Measurements from ENCODE around the gene GPR108.
"Not testable (repeated sequence)": the region's sequence is repeated elsewhere in the genome, so short reads cannot be mapped to it uniquely, and the experiment has no call there.

The GPR108 gene

DNA sequence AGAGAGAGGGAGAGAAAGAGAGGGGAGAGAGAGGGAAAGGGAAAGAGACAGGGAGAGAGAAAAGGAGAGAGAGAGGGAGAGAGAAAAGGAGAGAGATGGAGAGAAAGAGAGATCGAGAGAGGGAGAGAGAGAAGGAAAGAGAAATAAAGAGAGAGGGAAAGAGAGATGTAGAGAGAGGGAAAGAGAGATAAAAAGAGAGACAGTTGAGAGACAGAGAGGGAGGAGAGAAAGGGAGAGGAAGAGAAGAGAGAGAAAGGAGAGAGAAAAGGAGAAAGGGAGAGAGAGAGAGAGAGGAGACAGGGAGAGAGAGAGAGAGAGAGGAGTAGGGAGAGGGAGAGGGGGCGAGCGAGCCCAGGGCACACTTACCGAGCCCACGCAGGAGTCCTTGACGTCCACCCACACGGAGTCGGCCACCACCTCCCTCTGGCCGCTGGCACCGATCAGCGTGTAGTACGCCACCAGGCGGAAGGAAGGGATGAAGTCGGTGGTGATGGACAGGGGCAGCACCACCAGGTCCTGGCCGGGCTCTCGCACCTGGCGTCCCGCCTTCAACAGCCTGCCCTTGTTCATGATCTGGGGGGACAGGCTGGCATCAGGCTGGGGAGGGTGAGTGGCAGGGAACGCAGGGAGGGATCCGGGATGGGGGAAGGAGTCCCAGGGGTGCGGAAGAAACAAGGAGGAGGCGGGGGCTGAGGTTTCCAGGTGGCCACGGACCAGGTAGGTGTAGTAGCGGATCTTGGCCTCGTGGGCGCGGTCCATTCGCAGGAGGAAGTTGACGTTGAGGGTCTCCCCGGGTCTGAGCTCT lies 26.9 kb downstream of the GPR108 start:
- no peak for DNase-seq (ENCODE audit: extremely low spot score)
- POLR2A ChIA-PET = no interaction called here
- CTCF ChIA-PET = interaction anchor here (0.5 kb wide), 1 partner anchor 630 kb away, joined by 3 read pairs; no protein-coding TSS in a partner anchor
- no peak for TF ChIP-seq SUZ12 (IDR thresholded peaks at IDR 0.05)
- TF ChIP-seq TARDBP (IDR thresholded peaks at IDR 0.05) = peak; percentile 36; the same call in 1 of the 2 replicates
- TF ChIP-seq, protein P1, sequence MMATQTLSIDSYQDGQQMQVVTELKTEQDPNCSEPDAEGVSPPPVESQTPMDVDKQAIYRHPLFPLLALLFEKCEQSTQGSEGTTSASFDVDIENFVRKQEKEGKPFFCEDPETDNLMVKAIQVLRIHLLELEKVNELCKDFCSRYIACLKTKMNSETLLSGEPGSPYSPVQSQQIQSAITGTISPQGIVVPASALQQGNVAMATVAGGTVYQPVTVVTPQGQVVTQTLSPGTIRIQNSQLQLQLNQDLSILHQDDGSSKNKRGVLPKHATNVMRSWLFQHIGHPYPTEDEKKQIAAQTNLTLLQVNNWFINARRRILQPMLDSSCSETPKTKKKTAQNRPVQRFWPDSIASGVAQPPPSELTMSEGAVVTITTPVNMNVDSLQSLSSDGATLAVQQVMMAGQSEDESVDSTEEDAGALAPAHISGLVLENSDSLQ (IDR thresholded peaks at IDR 0.05) = peak; percentile 59; the same call in 1 of the 2 replicates

DNA sequence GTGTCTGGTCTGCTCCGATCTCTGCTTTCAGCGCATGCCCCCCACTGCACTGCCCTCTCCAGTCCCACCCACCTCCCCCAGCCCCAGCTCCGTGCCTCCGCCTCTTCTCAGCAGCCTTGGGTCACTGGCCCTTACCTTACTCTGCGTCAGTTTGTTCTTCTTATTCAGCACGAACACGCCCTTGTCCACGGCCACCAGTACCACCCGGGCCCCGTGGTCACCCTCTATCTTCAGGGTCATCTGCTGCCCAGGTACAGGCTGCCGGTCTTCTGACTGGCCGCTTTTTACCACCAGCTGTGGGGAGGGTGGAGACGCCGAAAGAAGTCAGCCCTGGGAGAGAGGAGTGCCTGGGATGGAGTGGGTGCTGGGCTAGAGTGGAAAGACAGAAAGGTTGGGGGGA lies 27.8 kb downstream of the GPR108 start:
- TF ChIP-seq BHLHE40 (IDR thresholded peaks at IDR 0.05; ENCODE audit: borderline replicate concordance) = no peak
- TF ChIP-seq ARNT (IDR thresholded peaks at IDR 0.05) = no peak
- TF ChIP-seq HDGF (IDR thresholded peaks at IDR 0.05; ENCODE audit: borderline replicate concordance) = no peak
- no peak for TF ChIP-seq SP1 (IDR thresholded peaks at IDR 0.05)
- no peak for TF ChIP-seq FOXK2 (IDR thresholded peaks at IDR 0.05)
- TF ChIP-seq CTBP1 (IDR thresholded peaks at IDR 0.05; ENCODE audit: borderline replicate concordance) = no peak
- ChIA-PET CTCF (no interaction called here), POLR2A (no interaction called here)
- DNase-seq (ENCODE audit: extremely low spot score) = no peak

DNA sequence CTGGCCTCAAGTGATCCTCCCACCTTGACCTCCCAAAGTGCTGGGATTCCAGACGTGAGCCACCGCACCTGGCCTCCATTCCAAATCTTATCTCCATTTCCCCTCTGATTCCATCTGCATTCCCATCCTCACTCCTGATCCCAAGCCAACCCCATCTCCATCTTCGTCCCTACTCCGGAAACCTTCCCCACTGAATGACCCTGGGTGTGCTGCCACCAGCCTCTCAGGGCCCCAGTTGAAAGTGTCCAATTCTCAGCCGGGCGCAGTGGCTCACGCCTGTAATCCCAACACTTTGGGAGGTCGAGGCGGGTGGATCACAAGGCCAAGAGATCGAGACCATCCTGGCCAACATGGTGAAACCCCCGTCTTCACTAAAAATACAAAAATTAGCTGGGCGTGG lies 28.5 kb downstream of the GPR108 start:
- CTCF ChIA-PET, POLR2A ChIA-PET: not testable (repeated sequence)

DNA sequence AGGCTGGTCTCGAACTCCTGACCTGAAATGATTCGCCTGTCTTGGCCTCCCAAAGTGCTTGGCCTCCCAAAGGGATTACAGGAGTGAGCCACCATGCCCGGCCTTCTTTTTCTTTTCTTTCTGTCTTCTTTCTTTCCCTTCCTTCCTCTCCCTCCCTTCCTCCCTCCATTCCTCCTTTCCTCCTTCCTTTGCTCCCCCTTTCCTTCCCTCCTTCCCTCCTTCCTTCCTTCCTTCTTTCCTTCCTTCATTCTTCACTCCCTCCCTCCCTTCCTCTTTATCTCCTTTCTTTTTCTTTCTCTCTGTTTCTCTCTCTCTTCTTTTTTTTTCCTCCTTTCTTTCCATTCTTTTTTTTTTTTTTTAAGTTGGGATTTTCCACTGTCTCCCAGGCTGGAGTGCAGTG lies 29.0 kb downstream of the GPR108 start:
- DNase-seq (ENCODE audit: extremely low spot score) = no peak
- POLR2A ChIA-PET = no interaction called here
- CTCF ChIA-PET = no interaction called here
- TF ChIP-seq SP1 (IDR thresholded peaks at IDR 0.05) = no peak
- TF ChIP-seq HDGF (IDR thresholded peaks at IDR 0.05; ENCODE audit: borderline replicate concordance) = no peak

More for the DNA sequence above, 28.5 kb downstream of the GPR108 start:
- not testable (repeated sequence) for DNase-seq (ENCODE audit: extremely low spot score)

DNA sequence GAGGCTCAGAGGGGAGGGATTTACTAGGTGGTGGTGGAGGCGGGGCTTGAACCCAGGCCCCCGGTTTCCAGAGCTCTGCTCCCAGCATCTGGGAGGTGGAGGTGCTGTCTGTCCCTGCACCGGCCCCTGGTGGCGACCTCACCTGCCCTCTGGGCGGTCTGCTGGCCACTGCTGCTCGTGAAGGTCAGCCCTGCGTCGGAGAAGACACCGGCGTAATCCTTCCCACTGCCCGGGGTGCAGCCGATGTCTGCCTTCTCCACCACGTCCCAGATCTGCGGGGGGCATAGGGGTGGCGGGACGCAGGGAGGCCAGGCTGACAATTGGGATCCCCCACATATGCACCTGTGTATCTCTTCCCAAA lies 29.7 kb downstream of the GPR108 start:
- POLR2A ChIA-PET = no interaction called here
- no peak for TF ChIP-seq HDGF (IDR thresholded peaks at IDR 0.05; ENCODE audit: borderline replicate concordance)
- TF ChIP-seq, protein P1 (IDR thresholded peaks at IDR 0.05) = no peak
- no peak for TF ChIP-seq BHLHE40 (IDR thresholded peaks at IDR 0.05; ENCODE audit: borderline replicate concordance)

DNA sequence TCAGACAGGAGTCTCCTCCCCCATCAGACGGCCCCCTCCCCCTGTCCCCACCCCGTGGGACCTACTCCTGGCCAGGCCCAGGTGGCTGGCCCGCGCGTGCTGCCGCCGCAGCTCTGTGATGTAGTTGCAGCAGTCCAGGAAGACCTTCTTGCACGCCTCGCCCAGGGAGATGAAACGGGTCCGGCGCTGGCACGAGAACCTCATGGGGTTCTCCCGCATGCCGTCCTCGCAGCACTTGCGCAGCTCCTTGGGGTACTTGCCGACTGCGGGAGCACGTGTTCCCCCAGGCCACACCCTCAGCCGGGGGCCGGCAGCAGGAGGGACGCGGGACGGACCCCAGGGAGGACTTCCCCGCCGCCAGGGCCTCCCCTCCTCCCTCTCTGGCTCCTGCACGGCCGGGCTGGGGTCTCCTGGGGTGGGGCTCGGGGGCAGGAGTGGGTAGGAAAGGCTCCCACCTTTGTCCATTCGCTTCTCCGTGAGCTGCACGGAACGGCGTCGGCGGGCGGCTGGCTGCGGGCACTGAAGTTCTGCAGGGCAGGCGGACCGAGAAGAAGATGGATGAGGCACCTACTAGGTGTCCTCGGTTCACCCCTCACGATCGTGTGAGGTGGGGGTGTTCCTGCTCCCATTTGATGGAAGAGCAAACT lies 30.2 kb downstream of the GPR108 start:
- CTCF ChIA-PET = no interaction called here
- no peak for TF ChIP-seq ELF4 (IDR thresholded peaks at IDR 0.05)
- no peak for TF ChIP-seq SUZ12 (IDR thresholded peaks at IDR 0.05)
- no peak for TF ChIP-seq LEF1 (IDR thresholded peaks at IDR 0.05; ENCODE audit: borderline replicate concordance)
- no peak for TF ChIP-seq FOXM1 (IDR thresholded peaks at IDR 0.05; ENCODE audit: borderline replicate concordance)
- no peak for TF ChIP-seq FOXA1 (IDR thresholded peaks at IDR 0.05)
- no peak for TF ChIP-seq CTBP1 (IDR thresholded peaks at IDR 0.05; ENCODE audit: borderline replicate concordance)
- TF ChIP-seq, protein P1 (IDR thresholded peaks at IDR 0.05) = no peak
- DNase-seq (ENCODE audit: extremely low spot score) = no peak
- POLR2A ChIA-PET = no interaction called here

More for the DNA sequence above, 29.7 kb downstream of the GPR108 start:
- no peak for DNase-seq (ENCODE audit: extremely low spot score)
- CTCF ChIA-PET = no interaction called here

DNA sequence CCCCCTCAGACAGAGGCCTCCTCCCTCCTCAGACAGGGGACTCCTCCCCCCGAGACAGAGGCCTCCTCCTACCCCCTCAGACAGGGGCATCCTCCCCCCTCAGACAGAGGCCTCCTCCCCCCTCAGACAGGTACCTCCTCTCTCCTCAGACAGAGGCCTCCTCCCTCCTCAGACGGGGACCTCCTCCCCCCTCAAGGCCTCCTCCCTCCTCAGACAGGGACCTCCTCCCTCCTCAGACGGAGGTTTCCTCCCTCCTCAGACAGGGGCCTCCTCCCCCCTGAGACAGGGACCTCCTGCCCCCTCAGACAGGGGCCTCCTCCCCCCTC lies 30.8 kb downstream of the GPR108 start:
- no peak for DNase-seq (ENCODE audit: extremely low spot score)
- TF ChIP-seq TARDBP (IDR thresholded peaks at IDR 0.05) = no peak
- TF ChIP-seq SUZ12 (IDR thresholded peaks at IDR 0.05) = no peak
- TF ChIP-seq CTBP1 (IDR thresholded peaks at IDR 0.05; ENCODE audit: borderline replicate concordance) = no peak
- no peak for TF ChIP-seq L3MBTL2 (conservative IDR thresholded peaks at IDR 0.05)
- no peak for TF ChIP-seq ZNF384 (IDR thresholded peaks at IDR 0.05)
- no peak for TF ChIP-seq NFRKB (IDR thresholded peaks at IDR 0.05)
- TF ChIP-seq LEF1 (IDR thresholded peaks at IDR 0.05; ENCODE audit: borderline replicate concordance) = no peak
- TF ChIP-seq FOXA1 (IDR thresholded peaks at IDR 0.05) = no peak
- no peak for TF ChIP-seq FOXM1 (IDR thresholded peaks at IDR 0.05; ENCODE audit: borderline replicate concordance)
- TF ChIP-seq ARNT (IDR thresholded peaks at IDR 0.05) = no peak
- no peak for TF ChIP-seq SP1 (IDR thresholded peaks at IDR 0.05)
- TF ChIP-seq BHLHE40 (IDR thresholded peaks at IDR 0.05; ENCODE audit: borderline replicate concordance) = no peak
- CTCF ChIA-PET = no interaction called here
- POLR2A ChIA-PET = no interaction called here
